Parathyroid adenoma (tissue), 2 donors: ENCODE data around the gene GSK3A.

ENCODE experiments used
- H2AFZ ChIP-seq: fragments of 300-600 bp; sonication (generic); one replicate; pipeline ENCODE4 v1.7.0; 2017; ENCODE audit warnings: antibody characterized with exemption, mild to moderate bottlenecking
- H3K27ac ChIP-seq: fragments of 300-600 bp; sonication (generic); one replicate; pipeline ENCODE4 v1.7.0; 2017
- H3K27me3 ChIP-seq: fragments of 300-600 bp; sonication (generic); one replicate; pipeline ENCODE4 v1.7.0; 2017; ENCODE audit warnings: low read length; ENCODE audit not compliant: control insufficient read depth, insufficient read depth
- H3K36me3 ChIP-seq: fragments of 300-600 bp; sonication (generic); one replicate; pipeline ENCODE4 v1.7.0; 2017; ENCODE audit warnings: low read length; ENCODE audit not compliant: control insufficient read depth, insufficient read depth
- H3K4me1 ChIP-seq: fragments of 300-600 bp; sonication (generic); one replicate; pipeline ENCODE4 v1.7.0; 2017; ENCODE audit warnings: control low read depth
- H3K4me2 ChIP-seq: fragments of 300-600 bp; sonication (generic); one replicate; pipeline ENCODE4 v1.7.0; 2017; ENCODE audit warnings: low read length
- H3K4me3 ChIP-seq: fragments of 300-600 bp; sonication (generic); one replicate; pipeline ENCODE4 v1.7.0; 2017; ENCODE audit warnings: low read depth, low read length
- H3K79me2 ChIP-seq: fragments of 300-600 bp; sonication (generic); one replicate; pipeline ENCODE4 v1.7.0; 2017; ENCODE audit warnings: control low read depth
- H3K9ac ChIP-seq: fragments of 300-600 bp; sonication (generic); one replicate; pipeline ENCODE4 v1.7.0; 2017; ENCODE audit warnings: mild to moderate bottlenecking
- H3K9me3 ChIP-seq: fragments of 300-600 bp; sonication (generic); one replicate; pipeline ENCODE4 v1.7.0; 2017; ENCODE audit warnings: low read length; ENCODE audit not compliant: control insufficient read depth
- TF ChIP-seq, protein P1 (sequence below): fragments of 300-600 bp; sonication (generic); IDR thresholded peaks from one replicate; pipeline ENCODE4 v1.7.0; 2017; ENCODE audit warnings: antibody characterized with exemption, mild to moderate bottlenecking
- donor health status: primary hyperparathyroidism.

Gene GSK3A

DNA sequence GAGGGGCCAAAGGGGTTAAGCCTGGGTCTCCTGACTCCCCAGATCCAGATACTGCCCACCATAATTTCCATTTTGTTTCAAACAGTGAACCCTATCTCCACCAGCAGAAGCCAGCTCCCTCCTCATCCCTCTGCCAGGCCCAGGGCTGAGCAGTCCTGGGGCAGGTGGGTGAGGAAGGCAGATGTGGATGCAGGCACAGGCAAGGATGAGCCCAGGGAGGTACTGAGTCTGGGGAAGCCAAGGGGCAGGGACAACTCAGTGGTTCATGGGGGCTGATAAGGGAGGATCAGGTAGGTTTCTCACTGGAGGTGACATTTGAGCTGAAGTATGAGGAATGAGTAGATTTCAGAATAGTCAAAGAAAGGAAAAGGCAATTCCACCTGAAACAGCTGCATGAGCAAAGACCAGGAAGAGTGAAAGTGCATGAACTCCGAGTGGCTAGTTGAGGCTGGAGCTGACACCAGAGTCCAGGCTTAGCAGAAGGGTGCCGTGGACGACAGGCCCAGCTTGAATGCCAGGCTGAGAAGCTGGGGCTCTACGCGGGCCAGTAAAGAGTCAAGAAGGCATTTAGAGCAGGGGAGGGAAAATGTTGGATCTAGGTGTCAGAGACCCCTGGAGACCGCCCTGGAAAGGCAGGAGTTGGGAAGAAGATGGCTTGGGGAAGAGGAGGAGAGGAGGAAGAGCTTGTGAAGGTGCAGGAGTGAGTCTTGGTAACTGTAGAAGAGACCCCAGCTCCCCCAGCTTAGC, 36.9 kb upstream of the GSK3A start:
- Histone ChIP-seq H3K9me3 (no peaks in the 10 kb centered on the region), H3K36me3 (no peaks in the 10 kb centered on the region), H3K27me3 (no peaks in the 10 kb centered on the region), H3K9ac (no peak overlapping the region), H3K27ac (peak overlapping the region; percentile 15), H2AFZ (no peak overlapping the region), H3K4me1 (peaks cover 41% of the 10 kb centered on the region), H3K79me2 (peaks cover 24% of the 10 kb centered on the region), H3K4me3 (peak overlapping the region; percentile 83), H3K4me2 (peak overlapping the region; percentile 99)
- TF ChIP-seq, protein P1, sequence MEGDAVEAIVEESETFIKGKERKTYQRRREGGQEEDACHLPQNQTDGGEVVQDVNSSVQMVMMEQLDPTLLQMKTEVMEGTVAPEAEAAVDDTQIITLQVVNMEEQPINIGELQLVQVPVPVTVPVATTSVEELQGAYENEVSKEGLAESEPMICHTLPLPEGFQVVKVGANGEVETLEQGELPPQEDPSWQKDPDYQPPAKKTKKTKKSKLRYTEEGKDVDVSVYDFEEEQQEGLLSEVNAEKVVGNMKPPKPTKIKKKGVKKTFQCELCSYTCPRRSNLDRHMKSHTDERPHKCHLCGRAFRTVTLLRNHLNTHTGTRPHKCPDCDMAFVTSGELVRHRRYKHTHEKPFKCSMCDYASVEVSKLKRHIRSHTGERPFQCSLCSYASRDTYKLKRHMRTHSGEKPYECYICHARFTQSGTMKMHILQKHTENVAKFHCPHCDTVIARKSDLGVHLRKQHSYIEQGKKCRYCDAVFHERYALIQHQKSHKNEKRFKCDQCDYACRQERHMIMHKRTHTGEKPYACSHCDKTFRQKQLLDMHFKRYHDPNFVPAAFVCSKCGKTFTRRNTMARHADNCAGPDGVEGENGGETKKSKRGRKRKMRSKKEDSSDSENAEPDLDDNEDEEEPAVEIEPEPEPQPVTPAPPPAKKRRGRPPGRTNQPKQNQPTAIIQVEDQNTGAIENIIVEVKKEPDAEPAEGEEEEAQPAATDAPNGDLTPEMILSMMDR = no peak

DNA sequence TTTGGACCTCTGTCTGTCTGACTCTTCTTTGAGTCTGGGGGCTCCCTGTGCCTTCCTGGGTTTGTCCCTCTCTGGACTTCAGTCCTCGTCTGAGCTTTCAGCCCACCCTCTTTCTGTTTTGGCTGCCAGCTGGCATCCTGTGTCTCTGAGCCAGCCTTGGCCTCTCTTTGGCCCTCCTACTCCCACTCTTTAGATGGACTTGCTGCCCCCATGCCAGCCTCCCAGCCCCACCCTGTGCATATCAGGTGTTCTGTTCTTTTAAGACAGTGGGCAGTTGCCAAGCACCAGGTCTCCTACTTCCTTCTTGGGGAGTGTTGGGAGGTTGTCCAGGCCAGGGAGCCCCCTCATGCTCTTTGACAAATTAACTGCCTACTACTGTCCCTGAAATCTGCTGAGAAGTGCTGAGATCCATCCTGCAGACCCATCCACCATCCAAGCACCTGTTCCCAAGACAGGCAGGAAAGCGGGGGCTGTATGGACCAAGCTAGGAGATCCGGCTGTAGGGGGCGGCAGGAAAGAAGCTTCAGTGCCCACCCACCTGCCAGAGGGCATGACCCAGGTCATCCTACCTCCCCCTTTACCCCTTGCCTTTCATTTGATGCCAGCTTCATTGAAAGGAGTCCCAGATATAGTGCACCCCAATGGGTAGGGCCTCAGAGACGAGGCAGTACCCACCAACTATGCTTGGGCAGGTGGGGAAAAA, 36.2 kb upstream of the GSK3A start:
- TF ChIP-seq, protein P1 = no peak
- Histone ChIP-seq H3K36me3 (no peaks in the 10 kb centered on the region), H2AFZ (no peak overlapping the region), H3K4me1 (peaks cover 41% of the 10 kb centered on the region), H3K9ac (no peak overlapping the region), H3K9me3 (no peaks in the 10 kb centered on the region), H3K79me2 (peaks cover 31% of the 10 kb centered on the region), H3K4me2 (peak overlapping the region; percentile 17), H3K4me3 (no peak overlapping the region), H3K27me3 (no peaks in the 10 kb centered on the region), H3K27ac (peak overlapping the region; percentile 46)

DNA sequence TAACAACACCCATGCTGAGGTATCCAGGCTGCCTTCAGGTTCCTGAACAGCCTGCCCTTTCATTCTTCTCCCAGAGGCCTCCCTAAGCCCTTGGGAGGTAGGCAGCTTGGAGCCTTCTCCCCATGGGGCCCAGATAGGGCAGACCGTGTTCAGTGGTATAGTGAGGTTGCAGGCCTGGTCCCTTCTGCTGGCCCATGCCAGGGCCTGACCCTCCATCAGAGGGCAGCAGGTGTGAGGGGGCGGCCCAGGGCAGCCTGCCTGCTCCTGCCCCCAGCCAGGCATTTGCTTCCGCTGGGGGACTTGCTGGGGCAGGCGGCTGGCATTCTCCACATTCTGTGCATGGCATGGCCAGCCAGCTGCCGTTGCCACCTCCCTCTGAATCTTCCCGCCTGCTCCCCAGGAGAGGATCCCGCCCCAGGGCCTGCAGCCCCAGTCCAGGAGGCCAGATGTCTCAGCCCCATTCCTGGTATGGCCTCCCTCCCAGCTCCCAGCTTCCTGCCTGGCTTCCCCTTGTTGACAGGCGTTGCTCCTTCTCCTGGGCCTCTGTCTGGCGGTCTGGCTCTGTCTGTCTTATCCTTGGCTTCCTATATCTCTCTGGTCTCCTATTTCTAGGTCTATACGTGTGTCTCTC, 35.5 kb upstream of the GSK3A start:
- Histone ChIP-seq H3K4me1 (peaks cover 37% of the 10 kb centered on the region), H3K9ac (no peak overlapping the region), H3K79me2 (peaks cover 36% of the 10 kb centered on the region), H3K27ac (peak overlapping the region; percentile 46), H3K9me3 (no peaks in the 10 kb centered on the region), H3K27me3 (no peaks in the 10 kb centered on the region), H2AFZ (no peak overlapping the region), H3K4me3 (no peak overlapping the region), H3K4me2 (peak overlapping the region; percentile 17), H3K36me3 (no peaks in the 10 kb centered on the region)
- TF ChIP-seq, protein P1 = no peak

DNA sequence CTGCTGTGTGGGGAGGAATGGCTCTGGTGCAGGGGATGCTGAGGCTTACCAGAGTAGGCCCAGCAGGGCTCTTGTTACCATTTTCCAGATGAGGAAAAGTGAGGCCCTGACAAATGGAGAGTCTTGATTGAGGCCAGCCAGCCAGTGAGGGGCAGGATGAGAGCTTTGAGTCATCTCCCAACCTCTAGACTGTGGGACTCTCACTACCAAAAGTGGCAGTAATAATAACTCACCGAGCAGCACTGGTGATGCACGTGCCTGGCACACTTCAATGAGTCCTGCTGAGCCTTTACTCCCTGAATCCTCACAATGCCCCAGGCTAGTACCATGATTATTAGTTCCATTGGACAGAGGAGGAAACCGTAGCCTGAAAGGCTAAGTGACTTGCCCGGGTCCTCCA, 34.4 kb upstream of the GSK3A start:
- H3K36me3 ChIP-seq = no peaks in the 10 kb centered on the region
- no peak overlapping the region for H3K9ac ChIP-seq
- H3K9me3 ChIP-seq = no peaks in the 10 kb centered on the region
- H3K4me1 ChIP-seq = peaks cover 28% of the 10 kb centered on the region
- no peak overlapping the region for H2AFZ ChIP-seq
- no peak overlapping the region for H3K4me3 ChIP-seq
- no peaks in the 10 kb centered on the region for H3K27me3 ChIP-seq
- TF ChIP-seq, protein P1 = no peak
- no peak overlapping the region for H3K27ac ChIP-seq
- H3K79me2 ChIP-seq = peaks cover 46% of the 10 kb centered on the region
- H3K4me2 ChIP-seq = no peak overlapping the region
